ENCODE data around the gene TMEM185B. TPM values are rescaled to one million over a fixed set of nuclear protein-coding genes. Genes with fewer than 3 reads are reported as not detected.

The TMEM185B gene
- total RNA-seq, 1 donor from 2014 or later, result 36.4 TPM

DNA sequence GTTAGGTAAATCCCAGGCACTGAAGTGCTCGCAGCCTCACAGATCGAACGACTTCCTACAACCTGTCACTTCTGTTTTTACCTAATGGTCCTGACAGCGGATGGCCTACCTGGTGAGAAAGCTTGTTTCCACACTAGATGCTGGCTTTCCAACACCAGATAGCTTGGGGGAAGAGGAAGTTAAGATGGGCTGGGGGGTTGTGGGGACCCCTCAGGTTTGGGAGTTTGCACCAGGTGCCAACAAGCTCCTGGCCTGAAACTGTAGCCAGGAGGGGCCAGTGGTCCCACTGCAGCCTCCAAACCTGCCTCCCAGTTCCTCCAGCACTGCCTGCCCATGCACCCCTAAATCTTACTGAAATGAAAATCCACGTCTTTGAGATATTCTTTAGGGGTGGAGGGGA, 3.9 kb downstream of the TMEM185B start:
- TF ChIP-seq, protein P1, sequence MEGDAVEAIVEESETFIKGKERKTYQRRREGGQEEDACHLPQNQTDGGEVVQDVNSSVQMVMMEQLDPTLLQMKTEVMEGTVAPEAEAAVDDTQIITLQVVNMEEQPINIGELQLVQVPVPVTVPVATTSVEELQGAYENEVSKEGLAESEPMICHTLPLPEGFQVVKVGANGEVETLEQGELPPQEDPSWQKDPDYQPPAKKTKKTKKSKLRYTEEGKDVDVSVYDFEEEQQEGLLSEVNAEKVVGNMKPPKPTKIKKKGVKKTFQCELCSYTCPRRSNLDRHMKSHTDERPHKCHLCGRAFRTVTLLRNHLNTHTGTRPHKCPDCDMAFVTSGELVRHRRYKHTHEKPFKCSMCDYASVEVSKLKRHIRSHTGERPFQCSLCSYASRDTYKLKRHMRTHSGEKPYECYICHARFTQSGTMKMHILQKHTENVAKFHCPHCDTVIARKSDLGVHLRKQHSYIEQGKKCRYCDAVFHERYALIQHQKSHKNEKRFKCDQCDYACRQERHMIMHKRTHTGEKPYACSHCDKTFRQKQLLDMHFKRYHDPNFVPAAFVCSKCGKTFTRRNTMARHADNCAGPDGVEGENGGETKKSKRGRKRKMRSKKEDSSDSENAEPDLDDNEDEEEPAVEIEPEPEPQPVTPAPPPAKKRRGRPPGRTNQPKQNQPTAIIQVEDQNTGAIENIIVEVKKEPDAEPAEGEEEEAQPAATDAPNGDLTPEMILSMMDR (IDR thresholded peaks at IDR 0.05), result no peak
- DNase-seq (ENCODE audit: low spot score), result no peak
- H3K4me1 Mint-ChIP-seq (ENCODE audit: low read depth), result peaks cover 30% of the 10 kb centered on the region
- peaks cover 12% of the 10 kb centered on the region for H3K9me3 Mint-ChIP-seq (ENCODE audit: low read depth)
- peaks cover 13% of the 10 kb centered on the region for H3K36me3 Mint-ChIP-seq (ENCODE audit: low read depth)
- H3K27me3 Mint-ChIP-seq (ENCODE audit: low read depth), result no peaks in the 10 kb centered on the region
- no peak overlapping the region for H3K4me3 Mint-ChIP-seq (ENCODE audit: unreplicated experiment)
- no peak overlapping the region for H3K27ac Mint-ChIP-seq (ENCODE audit: unreplicated experiment)

DNA sequence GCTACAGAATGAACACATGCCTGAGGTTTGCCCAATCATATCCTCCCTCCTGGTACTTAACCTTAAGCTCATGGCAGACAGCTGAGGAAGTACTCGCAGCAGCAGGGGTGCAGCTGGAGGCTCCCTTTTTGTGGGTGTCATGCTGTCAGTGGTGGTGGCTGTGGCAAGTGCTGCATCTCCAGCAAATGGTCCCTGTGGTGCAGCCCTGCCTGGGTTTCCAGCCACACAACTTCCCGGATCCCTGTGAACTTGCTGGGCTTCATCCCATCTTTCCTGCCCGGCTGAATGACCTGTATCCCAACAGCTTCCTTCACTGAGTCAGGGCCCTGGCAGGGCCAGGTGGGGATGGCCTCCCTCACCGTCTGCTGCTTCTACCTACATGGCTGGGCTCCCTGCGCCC, 5.0 kb downstream of the TMEM185B start:
- peaks cover 13% of the 10 kb centered on the region for H3K36me3 Mint-ChIP-seq (ENCODE audit: low read depth)
- no peak for DNase-seq (ENCODE audit: low spot score)
- no peak overlapping the region for H3K4me3 Mint-ChIP-seq (ENCODE audit: unreplicated experiment)
- TF ChIP-seq, protein P1 (IDR thresholded peaks at IDR 0.05), result no peak
- peaks cover 12% of the 10 kb centered on the region for H3K9me3 Mint-ChIP-seq (ENCODE audit: low read depth)
- peaks cover 22% of the 10 kb centered on the region for H3K4me1 Mint-ChIP-seq (ENCODE audit: low read depth)
- H3K27me3 Mint-ChIP-seq (ENCODE audit: low read depth), result no peaks in the 10 kb centered on the region
- H3K27ac Mint-ChIP-seq (ENCODE audit: unreplicated experiment), result no peak overlapping the region

DNA sequence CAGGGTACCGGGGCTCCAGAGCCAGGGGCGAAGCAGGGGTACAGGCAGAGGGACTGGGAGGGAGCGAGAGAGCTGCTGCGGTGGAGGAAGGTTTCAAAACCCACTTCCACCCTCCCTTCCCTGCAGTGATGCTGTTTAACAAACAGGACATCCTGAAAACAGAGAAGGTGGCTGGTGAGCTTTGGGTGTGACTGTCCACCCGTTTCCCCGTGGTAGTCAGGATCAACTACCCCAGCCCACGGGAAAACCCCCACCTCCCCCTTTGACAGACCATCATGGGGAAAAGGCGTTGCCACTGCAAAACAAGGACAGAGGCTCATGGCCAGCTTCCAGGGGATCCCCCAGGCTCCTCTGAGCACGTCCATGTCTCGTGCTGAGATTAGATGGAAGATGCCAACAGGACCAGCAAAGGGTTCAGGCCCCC, 12.9 kb downstream of the TMEM185B start:
- H3K36me3 Mint-ChIP-seq (ENCODE audit: low read depth), result no peaks in the 10 kb centered on the region
- H3K4me1 Mint-ChIP-seq (ENCODE audit: low read depth), result no peaks in the 10 kb centered on the region
- peak; percentile 37 for DNase-seq (ENCODE audit: low spot score)
- H3K27ac Mint-ChIP-seq (ENCODE audit: unreplicated experiment), result no peak overlapping the region
- no peak overlapping the region for H3K4me3 Mint-ChIP-seq (ENCODE audit: unreplicated experiment)
- no peaks in the 10 kb centered on the region for H3K27me3 Mint-ChIP-seq (ENCODE audit: low read depth)
- H3K9me3 Mint-ChIP-seq (ENCODE audit: low read depth), result no peaks in the 10 kb centered on the region
- TF ChIP-seq, protein P1 (IDR thresholded peaks at IDR 0.05), result no peak

DNA sequence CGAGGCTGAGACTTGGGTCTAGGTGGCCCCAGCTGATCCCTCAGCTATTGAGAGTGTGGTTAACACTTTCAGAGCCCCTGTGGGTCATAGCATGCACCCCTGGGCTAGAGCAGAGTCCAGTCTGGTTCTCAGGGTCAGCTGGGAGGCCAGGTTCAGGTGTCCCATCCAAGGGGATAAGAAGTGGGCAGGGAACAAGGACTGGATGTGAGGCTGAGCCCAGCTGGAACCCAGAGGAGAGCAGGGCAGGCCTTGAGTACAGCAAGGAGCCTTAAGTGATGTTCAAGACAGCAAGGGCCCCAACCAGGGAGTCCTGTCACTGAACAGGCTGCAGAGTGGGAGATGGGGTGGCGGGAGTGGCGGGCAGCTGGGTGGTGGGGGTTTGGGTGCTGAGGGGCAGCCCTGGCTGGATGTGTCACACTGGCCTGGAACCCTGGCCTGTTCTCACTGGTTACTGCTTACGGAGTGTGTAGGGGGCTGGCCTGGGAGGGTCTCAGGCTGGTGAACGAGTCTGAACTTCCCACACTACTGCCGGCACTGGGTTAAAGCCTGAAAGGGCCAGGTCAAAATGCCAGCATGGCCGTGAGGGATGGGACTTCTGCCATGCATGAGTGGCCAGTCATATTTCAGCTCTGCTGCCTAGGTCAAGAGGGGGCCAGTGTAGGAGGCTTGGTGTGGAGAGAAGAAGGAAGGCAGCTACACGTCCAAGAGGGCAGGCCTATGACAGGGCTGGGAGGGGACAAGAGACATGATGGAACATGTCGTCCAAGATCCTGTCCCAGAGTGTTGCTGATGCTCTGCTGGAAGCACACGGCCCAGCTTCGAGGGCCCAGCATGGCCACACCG, 13.6 kb downstream of the TMEM185B start:
- no peaks in the 10 kb centered on the region for H3K4me1 Mint-ChIP-seq (ENCODE audit: low read depth)
- peak; percentile 59 for DNase-seq (ENCODE audit: low spot score)
- TF ChIP-seq, protein P1 (IDR thresholded peaks at IDR 0.05), result no peak
- no peaks in the 10 kb centered on the region for H3K9me3 Mint-ChIP-seq (ENCODE audit: low read depth)
- no peak overlapping the region for H3K27ac Mint-ChIP-seq (ENCODE audit: unreplicated experiment)
- H3K36me3 Mint-ChIP-seq (ENCODE audit: low read depth), result no peaks in the 10 kb centered on the region
- no peak overlapping the region for H3K4me3 Mint-ChIP-seq (ENCODE audit: unreplicated experiment)
- no peaks in the 10 kb centered on the region for H3K27me3 Mint-ChIP-seq (ENCODE audit: low read depth)

DNA sequence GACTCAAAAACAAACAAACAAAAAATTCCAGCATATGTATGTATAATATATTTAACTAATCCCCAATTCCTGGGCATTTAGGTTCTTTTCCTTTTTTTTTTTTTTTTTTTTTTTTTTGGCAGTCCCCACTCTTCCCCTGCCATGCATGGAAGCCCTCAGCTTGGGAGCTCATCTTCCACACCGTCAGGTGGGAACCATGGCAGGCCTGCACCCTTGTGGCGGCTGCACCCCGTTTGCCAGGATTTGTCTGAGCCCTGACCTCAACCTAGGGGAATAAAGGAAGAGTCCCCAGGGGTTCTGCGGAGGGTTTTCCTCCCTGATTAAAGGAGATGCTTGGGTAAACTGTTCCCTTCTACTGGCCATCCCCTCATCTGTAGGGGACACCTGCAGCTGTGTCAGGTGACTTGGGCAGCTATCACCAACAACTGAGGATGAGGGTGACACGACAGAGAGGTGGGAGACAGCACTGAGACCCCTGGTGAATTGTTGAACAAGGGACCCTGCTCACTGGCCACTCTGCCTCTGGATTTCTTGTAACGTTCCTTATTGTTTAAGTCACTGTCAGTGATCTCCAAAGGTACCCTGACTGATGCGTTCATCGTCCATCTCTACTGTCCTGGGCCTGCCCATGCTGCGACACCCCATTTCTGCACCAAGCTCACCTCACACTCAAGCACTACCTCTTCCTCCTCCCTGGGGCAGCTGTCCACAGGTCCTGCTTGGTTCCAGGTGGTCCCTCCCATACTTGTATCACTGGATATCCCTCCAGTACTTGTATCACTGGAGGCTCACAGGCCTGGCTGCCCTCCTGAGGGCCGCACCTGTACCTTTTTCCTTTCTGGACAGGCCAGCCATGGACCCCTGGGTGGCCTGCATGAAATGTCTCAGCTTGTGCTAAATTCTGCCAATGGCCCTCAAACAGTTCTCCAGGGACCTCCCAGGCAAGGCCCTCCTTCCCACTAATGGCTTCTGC, 14.5 kb downstream of the TMEM185B start:
- Mint-ChIP-seq H3K27me3 (ENCODE audit: low read depth) (no peaks in the 10 kb centered on the region), H3K4me3 (ENCODE audit: unreplicated experiment) (no peak overlapping the region), H3K4me1 (ENCODE audit: low read depth) (no peaks in the 10 kb centered on the region), H3K9me3 (ENCODE audit: low read depth) (no peaks in the 10 kb centered on the region), H3K36me3 (ENCODE audit: low read depth) (no peaks in the 10 kb centered on the region), H3K27ac (ENCODE audit: unreplicated experiment) (no peak overlapping the region)
- TF ChIP-seq, protein P1 (IDR thresholded peaks at IDR 0.05), result no peak
- DNase-seq (ENCODE audit: low spot score), result no peak
